HepG2 (cell line): ENCODE data around the gene GUCY2D. TPM values are rescaled to one million over a fixed set of nuclear protein-coding genes. Genes with fewer than 3 reads are reported as not detected.
A peak's percentile ranks its signal among the peaks of the same experiment; 100 is the strongest.
"Not testable (repeated sequence)": the region's sequence is repeated elsewhere in the genome, so short reads cannot be mapped to it uniquely, and the experiment has no call there.

Experiments used
- ATAC-seq: fragments of 200-7000 bp; cut with Tn5 transposase; 3 replicates; pipeline ENCODE4 v1.9.1; 2020; ENCODE audit warnings: mild to moderate bottlenecking, moderate library complexity
- BruUV-seq: library from RNA; stranded (reverse); fragments of 400-500 nt; replicated peaks from 2 replicates; lab custom pipeline; 2021; lab: Mats Ljungman, UMichigan
- CTCF ChIA-PET: fragments of 300-600 bp; formaldehyde crosslinking; extraction: SDS; loops from one replicate; lab custom pipeline; 2021; ENCODE audit warnings: low total read pairs, inconsistent platforms, low intra/inter-chr PET ratio; lab: Yijun Ruan, JAX
- POLR2A ChIA-PET: fragments of 350-600 bp; sonication (Branson Sonifier 250); formaldehyde crosslinking; loops from one replicate; lab custom pipeline; 2020; ENCODE audit warnings: antibody characterized with exemption, inconsistent platforms; lab: Yijun Ruan, JAX
- DNase-seq: peaks from one replicate; pipeline ENCODE4 v3.0.0-alpha.2; 2015; ENCODE audit warnings: low spot score
- FAIRE-seq: peaks from 3 replicates; lab custom pipeline; 2011; peaks lifted over from hg19 to GRCh38; lab: Jason Lieb, UNC
- H2AFZ ChIP-seq: one replicate; pipeline ENCODE4 v1.6.1; 2011; ENCODE audit warnings: low read length, inconsistent platforms
- H3K27ac ChIP-seq: fragments of 300-600 bp; 3 replicates; pipeline ENCODE4 v1.8.0; 2011; ENCODE audit warnings: mixed run types, mild to moderate bottlenecking, mixed read lengths, low read length, inconsistent platforms; ENCODE audit not compliant: insufficient read depth; ENCODE audit errors: extremely low read length
- H3K27me3 ChIP-seq, 2 experiments: fragments of 200-600 bp in 1 of 2; 2 replicates in 1 of 2; 3 replicates in 1 of 2; pipeline versions ENCODE4 v1.6.0 to v1.8.0; 2011; ENCODE audit warnings: low read length in 2 of 2, mild to moderate bottlenecking in 2 of 2, moderate library complexity in 2 of 2, inconsistent platforms in 1 of 2; ENCODE audit not compliant: insufficient read depth in 2 of 2, control insufficient read depth in 1 of 2
- H3K36me3 ChIP-seq, 2 experiments: fragments of 200-600 bp in 1 of 2; replicated peaks in 1 of 2; 2 replicates in 1 of 2; 3 replicates in 1 of 2; pipeline versions ENCODE4 v1.5.1 to v1.8.0; 2011; ENCODE audit warnings: low read length in 2 of 2, inconsistent platforms in 1 of 2; ENCODE audit not compliant: insufficient read depth in 2 of 2, control insufficient read depth in 1 of 2
- H3K4me1 ChIP-seq: 2 replicates; pipeline ENCODE4 v1.5.1; 2012; ENCODE audit warnings: low read length, inconsistent platforms; ENCODE audit not compliant: insufficient read depth
- H3K4me2 ChIP-seq: 2 replicates; pipeline ENCODE4 v1.6.0; 2011; ENCODE audit warnings: low read depth, low read length, inconsistent platforms
- H3K4me3 ChIP-seq, 3 experiments: fragments of 200-600 bp in 1 of 3; sonication (generic), shearing (Covaris generic) in 1 of 3; replicated peaks in 1 of 3; 2 replicates each; pipeline ENCODE4 v1.5.1; 2011 to 2016; ENCODE audit warnings: low read length in 3 of 3, inconsistent platforms in 2 of 3, low read depth in 2 of 3, mild to moderate bottlenecking in 2 of 3, control low read depth in 1 of 3, mixed read lengths in 1 of 3; ENCODE audit not compliant: insufficient read depth in 1 of 3
- H3K79me2 ChIP-seq: one replicate; pipeline ENCODE4 v1.6.1; 2011; ENCODE audit warnings: low read length, inconsistent platforms; ENCODE audit not compliant: insufficient read depth
- H3K9ac ChIP-seq: 2 replicates; pipeline ENCODE4 v1.6.0; 2011; ENCODE audit warnings: mild to moderate bottlenecking, low read depth, low read length, inconsistent platforms; ENCODE audit not compliant: insufficient read depth
- H3K9me3 ChIP-seq: 2 replicates; pipeline ENCODE4 v1.5.1; 2012; ENCODE audit warnings: mild to moderate bottlenecking, low read length
- H4K20me1 ChIP-seq: 2 replicates; pipeline ENCODE4 v1.6.0; 2011; ENCODE audit warnings: inconsistent platforms, mild to moderate bottlenecking, low read length, moderate library complexity; ENCODE audit not compliant: insufficient read depth
- EED ChIP-seq: sonication (generic); formaldehyde crosslinking; IDR thresholded peaks from 2 replicates; pipeline ENCODE4 v1.5.0; 2020; ENCODE audit warnings: mild to moderate bottlenecking, missing genetic modification reagents
- FOXA1 ChIP-seq, 2 experiments: fragments of 450-650 bp in 1 of 2; sonication (generic) in 1 of 2; formaldehyde crosslinking in 1 of 2; IDR thresholded peaks; 2 replicates each; pipeline versions ENCODE4 v1.4.0 to v1.6.1; 2016 to 2020; ENCODE audit warnings: missing genetic modification reagents in 1 of 2
- SOX13 ChIP-seq, 3 experiments: fragments of 450-650 bp in 1 of 3; sonication (generic) in 1 of 3; formaldehyde crosslinking in 1 of 3; IDR thresholded peaks in 2 of 3; conservative IDR thresholded peaks in 1 of 3; 2 replicates each; pipeline versions ENCODE4 v1.5.0 to v1.6.1; 2016 to 2020; ENCODE audit warnings: antibody characterized with exemption in 1 of 3, mild to moderate bottlenecking in 1 of 3, missing compliant biosample characterization in 1 of 3, missing genetic modification reagents in 1 of 3, moderate library complexity in 1 of 3
- TAF1 ChIP-seq: sonication (generic); formaldehyde crosslinking; IDR thresholded peaks from 2 replicates; pipeline ENCODE4 v1.4.0; 2020; ENCODE audit warnings: missing genetic modification reagents
- ZNF737 ChIP-seq: sonication (generic); formaldehyde crosslinking; IDR thresholded peaks from 2 replicates; pipeline ENCODE4 v1.5.0; 2020; ENCODE audit warnings: missing genetic modification reagents, mild to moderate bottlenecking, borderline replicate concordance
- WGBS: methylation state at CpG from one replicate; pipeline ENCODE4 v1.1.6; 2017; ENCODE audit warnings: low lambda C conversion rate; 5-methylcytosine and 5-hydroxymethylcytosine counted together
- in situ Hi-C: cut with HindIII; loops from 2 replicates; pipeline ENCODE4 v1.10.0; 2017; ENCODE audit warnings: low pct_unique_long_range_greater_than_20kb; ENCODE audit not compliant: extremely low pct_ligation_motif_present
- intact Hi-C: fragments of 100-400 bp; cut with micrococcal nuclease; formaldehyde crosslinking; loops from one replicate; pipeline ENCODE4 v1.10.0; 2022; ENCODE audit not compliant: unreplicated experiment
- polyA plus RNA-seq, 8 experiments: library from polyadenylated mRNA; depleted of rRNA in 3 of 8; stranded (reverse) in 7 of 8; unstranded in 1 of 8; fragments of >200 nt; fragmentation: Illumina TruSeq in 4 of 8; extraction: Trizol in 4 of 8; gene quantifications; 2 replicates each; pipeline versions ENCODE4 v1.2.1 to v1.2.3, GENCODE V29; 2011 to 2016; ENCODE audit warnings: low read depth in 4 of 8, missing spikeins in 1 of 8, mixed read lengths in 1 of 8; ENCODE audit not compliant: insufficient read depth in 1 of 8
- total RNA-seq, 5 experiments: library from RNA; depleted of rRNA; stranded (reverse); fragments of >200 nt; fragmentation: Illumina TruSeq; extraction: Trizol; gene quantifications; 2 replicates each; pipeline ENCODE4 v1.2.3, GENCODE V29; 2016; ENCODE audit warnings: low read depth in 1 of 5
- TF ChIP-seq, protein P1 (sequence below): sonication (generic); formaldehyde crosslinking; IDR thresholded peaks from 2 replicates; pipeline ENCODE4 v1.4.0; 2020; ENCODE audit warnings: mild to moderate bottlenecking, missing genetic modification reagents
- TF ChIP-seq, protein P2 (sequence below): sonication (generic); formaldehyde crosslinking; IDR thresholded peaks from 2 replicates; pipeline ENCODE4 v1.8.1; 2023; ENCODE audit warnings: mild to moderate bottlenecking, missing genetic modification reagents

The GUCY2D gene
- total and polyA plus RNA-seq, 2 of the 13 experiments (the other 11 are each of a cell fraction or from before 2014, with no cell fraction given), result not detected

DNA sequence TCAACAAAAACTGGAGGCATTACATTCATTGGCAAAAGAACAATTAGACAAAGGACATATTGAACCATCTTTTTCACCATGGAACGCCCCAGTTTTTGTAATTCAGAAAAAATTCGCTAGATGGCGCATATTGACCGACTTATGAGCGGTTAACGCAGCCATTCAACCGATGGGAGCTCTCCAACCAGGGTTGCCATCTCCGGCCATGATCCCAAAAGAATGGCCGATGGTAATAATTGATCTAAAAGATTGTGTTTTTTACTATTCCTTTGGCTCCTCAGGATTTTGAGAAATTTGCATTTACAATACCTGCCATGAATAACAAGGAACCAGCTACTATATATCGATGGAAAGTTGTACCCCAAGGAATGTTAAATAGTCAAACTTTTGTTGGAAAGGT lies 57.9 kb downstream of the GUCY2D start (continued):
- TF ChIP-seq ZNF737 (CRISPR knock-in tag) (no peak), SOX13 (IDR thresholded peaks at IDR 0.05) (no peak), SOX13 (CRISPR knock-in tag; conservative IDR thresholded peaks at IDR 0.05 in 1 of 2, IDR thresholded peaks at IDR 0.05 in 1 of 2) (0 out of 4 replicates have a peak, but pooled peaks of 1 of the 2 experiments have one; percentile 17)

DNA sequence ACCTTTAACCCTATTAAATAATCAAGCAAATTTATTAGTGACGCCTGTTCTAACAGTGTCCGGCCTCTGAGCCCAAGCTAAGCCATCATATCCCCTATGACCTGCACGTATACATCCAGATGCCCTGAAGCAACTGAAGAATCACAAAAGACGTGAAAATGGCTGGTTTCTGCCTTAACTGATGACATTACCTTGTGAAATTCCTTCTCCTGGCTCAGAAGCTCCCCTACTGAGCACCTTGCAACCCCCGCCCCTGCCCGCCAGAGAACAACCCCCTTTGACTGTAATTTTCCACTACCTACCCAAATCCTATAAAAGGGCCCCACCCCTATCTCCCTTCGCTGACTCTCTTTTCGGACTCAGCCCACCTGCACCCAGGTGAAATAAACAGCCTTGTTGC lies 59.4 kb downstream of the GUCY2D start:
- FAIRE-seq, POLR2A ChIA-PET: not testable (repeated sequence)

DNA sequence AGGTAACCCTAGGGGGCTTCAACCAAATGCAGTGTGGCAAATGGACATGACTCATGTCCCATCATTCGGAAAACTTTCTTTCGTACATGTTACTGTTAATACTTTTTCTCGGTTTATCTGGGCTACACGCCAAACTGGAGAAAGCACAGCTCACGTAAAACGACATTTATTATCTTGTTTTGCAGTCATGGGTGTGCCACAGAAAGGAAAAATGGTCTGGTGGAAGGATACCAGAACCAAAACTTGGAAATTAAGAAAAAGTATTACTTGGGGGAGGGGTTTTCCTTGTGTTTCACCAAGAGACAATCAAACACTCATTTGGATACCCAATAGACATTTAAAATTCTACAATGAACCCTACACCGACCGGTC lies 60.0 kb downstream of the GUCY2D start:
- no peak for FAIRE-seq
- Histone ChIP-seq H3K4me1 (peaks cover 27% of the 10 kb centered on the region), H3K4me3 (no peak overlapping the region), H3K9me3 (no peaks in the 10 kb centered on the region), H3K27ac (no peak overlapping the region)
- no peak for DNase-seq
- TF ChIP-seq, protein P1, sequence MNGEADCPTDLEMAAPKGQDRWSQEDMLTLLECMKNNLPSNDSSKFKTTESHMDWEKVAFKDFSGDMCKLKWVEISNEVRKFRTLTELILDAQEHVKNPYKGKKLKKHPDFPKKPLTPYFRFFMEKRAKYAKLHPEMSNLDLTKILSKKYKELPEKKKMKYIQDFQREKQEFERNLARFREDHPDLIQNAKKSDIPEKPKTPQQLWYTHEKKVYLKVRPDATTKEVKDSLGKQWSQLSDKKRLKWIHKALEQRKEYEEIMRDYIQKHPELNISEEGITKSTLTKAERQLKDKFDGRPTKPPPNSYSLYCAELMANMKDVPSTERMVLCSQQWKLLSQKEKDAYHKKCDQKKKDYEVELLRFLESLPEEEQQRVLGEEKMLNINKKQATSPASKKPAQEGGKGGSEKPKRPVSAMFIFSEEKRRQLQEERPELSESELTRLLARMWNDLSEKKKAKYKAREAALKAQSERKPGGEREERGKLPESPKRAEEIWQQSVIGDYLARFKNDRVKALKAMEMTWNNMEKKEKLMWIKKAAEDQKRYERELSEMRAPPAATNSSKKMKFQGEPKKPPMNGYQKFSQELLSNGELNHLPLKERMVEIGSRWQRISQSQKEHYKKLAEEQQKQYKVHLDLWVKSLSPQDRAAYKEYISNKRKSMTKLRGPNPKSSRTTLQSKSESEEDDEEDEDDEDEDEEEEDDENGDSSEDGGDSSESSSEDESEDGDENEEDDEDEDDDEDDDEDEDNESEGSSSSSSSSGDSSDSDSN (CRISPR knock-in tag), result no peak
- TF ChIP-seq, protein P2, sequence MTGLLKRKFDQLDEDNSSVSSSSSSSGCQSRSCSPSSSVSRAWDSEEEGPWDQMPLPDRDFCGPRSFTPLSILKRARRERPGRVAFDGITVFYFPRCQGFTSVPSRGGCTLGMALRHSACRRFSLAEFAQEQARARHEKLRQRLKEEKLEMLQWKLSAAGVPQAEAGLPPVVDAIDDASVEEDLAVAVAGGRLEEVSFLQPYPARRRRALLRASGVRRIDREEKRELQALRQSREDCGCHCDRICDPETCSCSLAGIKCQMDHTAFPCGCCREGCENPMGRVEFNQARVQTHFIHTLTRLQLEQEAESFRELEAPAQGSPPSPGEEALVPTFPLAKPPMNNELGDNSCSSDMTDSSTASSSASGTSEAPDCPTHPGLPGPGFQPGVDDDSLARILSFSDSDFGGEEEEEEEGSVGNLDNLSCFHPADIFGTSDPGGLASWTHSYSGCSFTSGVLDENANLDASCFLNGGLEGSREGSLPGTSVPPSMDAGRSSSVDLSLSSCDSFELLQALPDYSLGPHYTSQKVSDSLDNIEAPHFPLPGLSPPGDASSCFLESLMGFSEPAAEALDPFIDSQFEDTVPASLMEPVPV (CRISPR knock-in tag), result no peak
- TF ChIP-seq TAF1 (CRISPR knock-in tag) (no peak), EED (no peak), FOXA1 (IDR thresholded peaks at IDR 0.05) (no peak), FOXA1 (CRISPR knock-in tag; IDR thresholded peaks at IDR 0.05) (no peak)
- TF ChIP-seq, all 625 proteins: peak for 0
- ChIA-PET POLR2A (no interaction called here), CTCF (no interaction called here)
- in situ Hi-C loops, result no loop called here
- Histone ChIP-seq H3K9ac (no peak overlapping the region), H3K36me3 (no peaks in the 10 kb centered on the region), H2AFZ (no peak overlapping the region), H3K27me3 (peaks cover 1 to 21% of the 10 kb centered on the region in 2 experiments; a peak in 4 of 5 replicates), H4K20me1 (peaks cover 49% of the 10 kb centered on the region), H3K79me2 (no peaks in the 10 kb centered on the region), H3K4me2 (no peak overlapping the region)
- intact Hi-C loops, result loop anchor here (5.0 kb wide), 1 partner anchor 50 kb away; no protein-coding TSS in a partner anchor
- no TSS peak for BruUV-seq
- ATAC-seq, result no peak
- WGBS, result 75% methylated on average over 8 of the region's 8 CpGs

More for the DNA sequence above, 59.4 kb downstream of the GUCY2D start:
- peaks cover 1 to 21% of the 10 kb centered on the region in 2 experiments; a peak in 4 of 5 replicates for H3K27me3 ChIP-seq
- intact Hi-C loops, result loop anchor here (5.0 kb wide), 1 partner anchor 50 kb away; no protein-coding TSS in a partner anchor
- H4K20me1 ChIP-seq, result peaks cover 45% of the 10 kb centered on the region
- WGBS, result 92% methylated on average over 8 of the region's 8 CpGs
- H3K9me3 ChIP-seq, H3K4me2 ChIP-seq, H3K79me2 ChIP-seq, H3K36me3 ChIP-seq, H3K27ac ChIP-seq, BruUV-seq, H3K9ac ChIP-seq, in situ Hi-C loops, ATAC-seq, DNase-seq, H2AFZ ChIP-seq, H3K4me3 ChIP-seq: not testable (repeated sequence)
- H3K4me1 ChIP-seq, result peaks cover 32% of the 10 kb centered on the region
- CTCF ChIA-PET, result interaction anchor here (2.9 kb wide), 1 partner anchor 48 kb away, joined by 14 read pairs; no protein-coding TSS in a partner anchor
